C4-2B (cell line): ENCODE measurements around the gene KCNQ1.

Experiments used
- CTCF ChIP-seq: fragments of 450-650 bp; conservative IDR thresholded peaks from 2 replicates; pipeline ENCODE4 v1.5.1; 2017; ENCODE audit warnings: mild to moderate bottlenecking
- ZFX ChIP-seq: fragments of 450-650 bp; IDR thresholded peaks from 2 replicates; pipeline ENCODE4 v1.6.1; 2017

- TF ChIP-seq CTCF (no peak), ZFX (no peak)
These were observed 112.6 kb downstream of the KCNQ1 start for GRCh38 chr11:2557381-2557780.
